Mesenchymal stem cell (in vitro differentiated cells and primary cell): ENCODE data around the gene SLC28A2.

Experiments
- DNase-seq: peaks from one replicate; pipeline ENCODE4 v3.0.0-alpha.2; 2013
- H2AFZ ChIP-seq: one replicate; pipeline ENCODE4 v1.6.1; 2013; ENCODE audit warnings: low read depth, mild to moderate bottlenecking, control low read depth, inconsistent platforms, low read length, moderate library complexity
- H2AK5ac ChIP-seq: 2 replicates; pipeline ENCODE4 v1.6.1; 2013; ENCODE audit warnings: low read length, moderate library complexity, mild to moderate bottlenecking, inconsistent platforms; ENCODE audit not compliant: severe bottlenecking
- H2BK120ac ChIP-seq: one replicate; pipeline ENCODE4 v1.6.1; 2013; ENCODE audit warnings: low read depth, mild to moderate bottlenecking, inconsistent platforms, low read length, moderate library complexity
- H2BK12ac ChIP-seq, 2 experiments: one replicate each; pipeline ENCODE4 v1.6.1; 2013; ENCODE audit warnings: inconsistent platforms in 2 of 2, low read length in 2 of 2, mild to moderate bottlenecking in 2 of 2, moderate library complexity in 2 of 2, control low read depth in 1 of 2
- H2BK15ac ChIP-seq: one replicate; pipeline ENCODE4 v1.6.1; 2013; ENCODE audit warnings: mild to moderate bottlenecking, low read depth, inconsistent platforms; ENCODE audit not compliant: poor library complexity, severe bottlenecking
- H2BK5ac ChIP-seq: 2 replicates; pipeline ENCODE4 v1.6.1; 2013; ENCODE audit warnings: low read depth, mild to moderate bottlenecking, low read length, control low read depth, inconsistent platforms; ENCODE audit not compliant: poor library complexity, severe bottlenecking
- H3K14ac ChIP-seq, 2 experiments: one replicate each; pipeline ENCODE4 v1.6.1; 2013; ENCODE audit warnings: inconsistent platforms in 2 of 2, low read length in 2 of 2, control low read depth in 1 of 2, mild to moderate bottlenecking in 1 of 2, moderate library complexity in 1 of 2
- H3K18ac ChIP-seq, 2 experiments: one replicate each; pipeline ENCODE4 v1.6.1; 2013; ENCODE audit warnings: inconsistent platforms in 2 of 2, low read length in 2 of 2, control low read depth in 1 of 2, low read depth in 1 of 2, mild to moderate bottlenecking in 1 of 2
- H3K23ac ChIP-seq, 2 experiments: one replicate each; pipeline ENCODE4 v1.6.1; 2013; ENCODE audit warnings: inconsistent platforms in 2 of 2, low read length in 2 of 2, mild to moderate bottlenecking in 2 of 2, moderate library complexity in 2 of 2, control low read depth in 1 of 2
- H3K27ac ChIP-seq: 2 replicates; pipeline ENCODE4 v1.5.1; 2013; ENCODE audit warnings: mild to moderate bottlenecking, moderate library complexity, low read length, control low read depth, inconsistent platforms; ENCODE audit not compliant: poor library complexity, severe bottlenecking
- H3K27me3 ChIP-seq, 2 experiments: 2 replicates each; pipeline versions ENCODE4 v1.6.1 to v1.7.0; 2013; ENCODE audit warnings: low read length in 2 of 2, mild to moderate bottlenecking in 2 of 2, moderate library complexity in 2 of 2, control low read depth in 1 of 2, inconsistent platforms in 1 of 2; ENCODE audit not compliant: control insufficient read depth in 1 of 2, insufficient read depth in 1 of 2
- H3K36me3 ChIP-seq, 2 experiments: 2 replicates each; pipeline versions ENCODE4 v1.6.1 to v1.7.0; 2013; ENCODE audit warnings: low read length in 2 of 2, control low read depth in 1 of 2, inconsistent platforms in 1 of 2, low read depth in 1 of 2, mild to moderate bottlenecking in 1 of 2; ENCODE audit not compliant: insufficient read depth in 2 of 2, control insufficient read depth in 1 of 2
- H3K4ac ChIP-seq, 2 experiments: one replicate each; pipeline ENCODE4 v1.6.1; 2013; ENCODE audit warnings: inconsistent platforms in 2 of 2, low read length in 2 of 2, mild to moderate bottlenecking in 2 of 2, moderate library complexity in 2 of 2, control low read depth in 1 of 2, low read depth in 1 of 2
- H3K4me1 ChIP-seq: 2 replicates; pipeline ENCODE4 v1.6.1; 2013; ENCODE audit warnings: low read depth, low read length, control low read depth; ENCODE audit not compliant: control insufficient read depth, insufficient read depth
- H3K4me2 ChIP-seq: 2 replicates; pipeline ENCODE4 v1.6.1; 2013; ENCODE audit warnings: low read length, mild to moderate bottlenecking, inconsistent platforms; ENCODE audit not compliant: poor library complexity, severe bottlenecking
- H3K4me3 ChIP-seq, 2 experiments: 2 replicates each; pipeline versions ENCODE4 v1.5.1 to v1.7.0; 2013; ENCODE audit warnings: low read length in 2 of 2, mild to moderate bottlenecking in 2 of 2, control low read depth in 1 of 2, low read depth in 1 of 2; ENCODE audit not compliant: insufficient read depth in 1 of 2
- H3K79me1 ChIP-seq: replicated peaks from 2 replicates; pipeline ENCODE4 v1.6.1; 2013; ENCODE audit warnings: mild to moderate bottlenecking, control low read depth, low read length, inconsistent platforms; ENCODE audit not compliant: poor library complexity, severe bottlenecking
- H3K9ac ChIP-seq: 2 replicates; pipeline ENCODE4 v1.7.0; 2013; ENCODE audit warnings: mild to moderate bottlenecking, low read length, moderate library complexity
- H3K9me3 ChIP-seq: 2 replicates; pipeline ENCODE4 v1.7.0; 2013; ENCODE audit warnings: mild to moderate bottlenecking, low read length; ENCODE audit not compliant: control insufficient read depth
- H4K8ac ChIP-seq: one replicate; pipeline ENCODE4 v1.6.1; 2013; ENCODE audit warnings: inconsistent platforms, mild to moderate bottlenecking, low read length, moderate library complexity
- H4K91ac ChIP-seq: one replicate; pipeline ENCODE4 v1.6.1; 2013; ENCODE audit warnings: mild to moderate bottlenecking, low read length, inconsistent platforms
- whole genome bisulfite sequencing: methylation state at CpG from one replicate; pipeline ENCODE4 v1.1.7; 2013; ENCODE audit warnings: mixed read lengths; 5-methylcytosine and 5-hydroxymethylcytosine counted together

Gene SLC28A2

GRCh38 chr15:45274636-45275380 is 22.8 kb downstream of the SLC28A2 start:
- Histone ChIP-seq H2BK15ac (no peak overlapping the region), H3K4me2 (no peak overlapping the region), H2AK5ac (no peak overlapping the region), H2BK5ac (no peak overlapping the region), H3K27ac (no peak overlapping the region), H3K27me3 (no peaks in the 10 kb centered on the region), H3K23ac (no peak overlapping the region), H2BK12ac (no peak overlapping the region), H3K9ac (no peak overlapping the region), H3K79me1 (no peaks in the 10 kb centered on the region), H4K91ac (no peak overlapping the region), H3K4me3 (no peak overlapping the region), H3K14ac (no peak overlapping the region), H3K18ac (no peak overlapping the region), H3K9me3 (no peaks in the 10 kb centered on the region), H3K36me3 (no peaks in the 10 kb centered on the region), H2AFZ (no peak overlapping the region), H3K4me1 (peaks cover 1% of the 10 kb centered on the region), H4K8ac (no peak overlapping the region), H2BK120ac (no peak overlapping the region), H3K4ac (no peak overlapping the region)
- 69% methylated on average over 3 of the region's 5 CpGs for WGBS
- DNase-seq, result no peak

GRCh38 chr15:45276831-45277230 is 24.8 kb downstream of the SLC28A2 start:
- Histone ChIP-seq H4K91ac (no peak overlapping the region), H3K4ac (no peak overlapping the region), H3K23ac (no peak overlapping the region), H3K4me2 (no peak overlapping the region), H2AFZ (no peak overlapping the region), H3K9ac (no peak overlapping the region), H3K14ac (no peak overlapping the region), H3K79me1 (no peaks in the 10 kb centered on the region), H2BK15ac (no peak overlapping the region), H4K8ac (no peak overlapping the region), H2BK120ac (no peak overlapping the region), H3K18ac (no peak overlapping the region), H3K27ac (no peak overlapping the region), H2BK5ac (no peak overlapping the region), H3K9me3 (no peaks in the 10 kb centered on the region), H2BK12ac (no peak overlapping the region), H3K36me3 (no peaks in the 10 kb centered on the region), H3K27me3 (peaks cover 0 to 1% of the 10 kb centered on the region in 2 experiments), H3K4me1 (peaks cover 1% of the 10 kb centered on the region), H2AK5ac (no peak overlapping the region), H3K4me3 (no peak overlapping the region)
- WGBS, result no CpG with 5 or more reads among the region's 2 CpGs
- peak; percentile 13 for DNase-seq

- no peak for DNase-seq
- Histone ChIP-seq H3K4me3 (peak overlapping the region in 1 of 2 experiments; percentile 87), H3K27me3 (peaks cover 0 to 4% of the 10 kb centered on the region in 2 experiments), H4K8ac (no peak overlapping the region), H2BK120ac (no peak overlapping the region), H3K36me3 (no peaks in the 10 kb centered on the region), H2BK5ac (no peak overlapping the region), H3K18ac (no peak overlapping the region), H2BK15ac (no peak overlapping the region), H3K4me1 (peaks cover 1% of the 10 kb centered on the region), H4K91ac (peak overlapping the region; percentile 27), H3K14ac (no peak overlapping the region), H2AFZ (peak overlapping the region; percentile 72), H3K79me1 (no peaks in the 10 kb centered on the region), H3K9ac (peak overlapping the region; percentile 92), H2BK12ac (no peak overlapping the region), H3K27ac (no peak overlapping the region), H3K4me2 (no peak overlapping the region), H2AK5ac (no peak overlapping the region), H3K4ac (no peak overlapping the region), H3K23ac (no peak overlapping the region), H3K9me3 (no peaks in the 10 kb centered on the region)
- WGBS, result 68% methylated on average over 32 of the region's 33 CpGs
Observed at GRCh38 chr15:45279024-45279698, 27.1 kb downstream of the SLC28A2 start.

GRCh38 chr15:45285413-45285812 is 33.4 kb downstream of the SLC28A2 start:
- Histone ChIP-seq H3K9ac (no peak overlapping the region), H3K18ac (no peak overlapping the region), H2BK120ac (no peak overlapping the region), H3K27me3 (peaks cover 10 to 17% of the 10 kb centered on the region in 2 experiments), H2BK15ac (no peak overlapping the region), H2AK5ac (no peak overlapping the region), H3K4me1 (no peaks in the 10 kb centered on the region), H2AFZ (no peak overlapping the region), H3K14ac (no peak overlapping the region), H3K9me3 (no peaks in the 10 kb centered on the region), H3K4me3 (no peak overlapping the region), H2BK5ac (no peak overlapping the region), H3K4me2 (no peak overlapping the region), H2BK12ac (no peak overlapping the region), H3K79me1 (no peaks in the 10 kb centered on the region), H4K91ac (no peak overlapping the region), H3K4ac (no peak overlapping the region), H3K27ac (no peak overlapping the region), H3K36me3 (no peaks in the 10 kb centered on the region), H3K23ac (no peak overlapping the region), H4K8ac (no peak overlapping the region)
- WGBS, result no CpG with 5 or more reads among the region's 2 CpGs
- no peak for DNase-seq
